Measurements from ENCODE around the gene B4GALT1. TPM values are rescaled to one million over a fixed set of nuclear protein-coding genes. Genes with fewer than 3 reads are reported as not detected.

The B4GALT1 gene
- total RNA-seq, 4 donors from 2014 or later, result 88.3 to 119 (median 103) TPM

DNA sequence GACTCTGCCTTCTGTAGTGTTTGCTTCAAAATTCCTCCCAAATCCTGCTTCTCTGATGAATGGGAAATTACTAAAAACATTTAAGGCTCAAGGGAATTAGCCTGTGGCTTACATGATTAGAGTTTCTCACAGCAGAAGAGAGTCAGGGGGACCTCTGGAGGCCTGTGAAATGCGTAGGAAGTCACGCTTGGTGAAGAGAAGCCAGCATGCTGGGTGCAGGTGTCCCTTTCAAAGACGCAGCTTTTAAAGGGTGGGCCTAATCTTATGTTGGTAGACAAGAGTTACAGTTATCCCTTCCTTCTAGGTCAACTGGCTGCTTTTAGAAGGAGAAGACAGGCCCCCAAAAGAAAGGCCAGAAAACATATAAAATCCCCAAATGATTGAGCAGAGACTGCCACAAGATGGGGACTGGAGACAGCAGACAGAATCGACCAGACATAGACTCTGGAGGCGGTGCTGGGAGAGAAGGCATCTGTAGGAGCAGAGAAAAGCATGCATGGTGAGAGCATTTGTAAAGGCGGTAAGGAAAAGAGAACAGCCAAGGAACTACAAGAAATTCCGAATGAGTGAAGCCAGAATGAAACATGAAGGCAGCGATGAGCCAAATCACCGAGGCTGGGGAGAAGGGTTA lies 42.3 kb downstream of the B4GALT1 start:
- H3K9me3 ChIP-seq, result no peaks in the 10 kb centered on the region
- peaks cover 8 to 14% of the 10 kb centered on the region in 2 donors for H3K36me3 ChIP-seq
- H3K4me3 ChIP-seq (replicated peaks in 1 of 3), result no peak overlapping the region
- H3K4me1 ChIP-seq, result peaks cover 3 to 25% of the 10 kb centered on the region in 2 donors
- 74 to 81% methylated on average over 9 of the region's 9 CpGs for WGBS, 2 donors
- DNase-seq, result no peak
- intact Hi-C loops (cut with DNase I), result no loop called here
- H3K27me3 ChIP-seq, result no peaks in the 10 kb centered on the region
- TF ChIP-seq, protein P1, sequence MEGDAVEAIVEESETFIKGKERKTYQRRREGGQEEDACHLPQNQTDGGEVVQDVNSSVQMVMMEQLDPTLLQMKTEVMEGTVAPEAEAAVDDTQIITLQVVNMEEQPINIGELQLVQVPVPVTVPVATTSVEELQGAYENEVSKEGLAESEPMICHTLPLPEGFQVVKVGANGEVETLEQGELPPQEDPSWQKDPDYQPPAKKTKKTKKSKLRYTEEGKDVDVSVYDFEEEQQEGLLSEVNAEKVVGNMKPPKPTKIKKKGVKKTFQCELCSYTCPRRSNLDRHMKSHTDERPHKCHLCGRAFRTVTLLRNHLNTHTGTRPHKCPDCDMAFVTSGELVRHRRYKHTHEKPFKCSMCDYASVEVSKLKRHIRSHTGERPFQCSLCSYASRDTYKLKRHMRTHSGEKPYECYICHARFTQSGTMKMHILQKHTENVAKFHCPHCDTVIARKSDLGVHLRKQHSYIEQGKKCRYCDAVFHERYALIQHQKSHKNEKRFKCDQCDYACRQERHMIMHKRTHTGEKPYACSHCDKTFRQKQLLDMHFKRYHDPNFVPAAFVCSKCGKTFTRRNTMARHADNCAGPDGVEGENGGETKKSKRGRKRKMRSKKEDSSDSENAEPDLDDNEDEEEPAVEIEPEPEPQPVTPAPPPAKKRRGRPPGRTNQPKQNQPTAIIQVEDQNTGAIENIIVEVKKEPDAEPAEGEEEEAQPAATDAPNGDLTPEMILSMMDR (IDR thresholded peaks at IDR 0.05), result no peak
- TF ChIP-seq POLR2A (IDR thresholded peaks at IDR 0.05), result no peak
- peak overlapping the region in 1 of 3 donors; percentile 13 for H3K27ac ChIP-seq

DNA sequence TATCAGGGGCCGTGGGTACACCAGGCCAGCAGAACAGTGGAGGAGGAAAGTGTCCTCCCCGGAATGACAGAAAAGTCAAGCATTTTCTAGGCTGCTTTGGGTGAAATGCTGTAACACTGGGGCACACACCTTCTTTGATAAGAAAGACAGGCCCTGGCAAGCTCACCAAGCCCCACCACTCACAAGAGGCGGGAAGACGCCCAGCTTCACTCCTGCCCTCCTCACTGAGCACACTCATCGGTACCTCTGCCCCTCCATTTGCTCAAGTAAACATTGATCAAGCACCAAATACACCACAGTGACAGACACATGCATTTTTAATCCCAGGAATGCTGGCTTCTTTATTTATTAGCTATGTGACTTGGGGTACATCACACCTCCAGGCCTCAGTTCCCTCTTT lies 43.1 kb downstream of the B4GALT1 start:
- no peak for DNase-seq
- Histone ChIP-seq H3K36me3 (peaks cover 12 to 21% of the 10 kb centered on the region in 2 donors), H3K9me3 (no peaks in the 10 kb centered on the region), H3K4me3 (replicated peaks in 1 of 3) (no peak overlapping the region), H3K27ac (no peak overlapping the region), H3K27me3 (no peaks in the 10 kb centered on the region), H3K4me1 (peaks cover 3 to 16% of the 10 kb centered on the region in 2 donors)
- 92 to 93% methylated on average over 5 of the region's 5 CpGs for WGBS, 2 donors
- no peak for TF ChIP-seq POLR2A (IDR thresholded peaks at IDR 0.05)
- TF ChIP-seq, protein P1 (IDR thresholded peaks at IDR 0.05), result no peak
- intact Hi-C loops (cut with DNase I), result no loop called here

DNA sequence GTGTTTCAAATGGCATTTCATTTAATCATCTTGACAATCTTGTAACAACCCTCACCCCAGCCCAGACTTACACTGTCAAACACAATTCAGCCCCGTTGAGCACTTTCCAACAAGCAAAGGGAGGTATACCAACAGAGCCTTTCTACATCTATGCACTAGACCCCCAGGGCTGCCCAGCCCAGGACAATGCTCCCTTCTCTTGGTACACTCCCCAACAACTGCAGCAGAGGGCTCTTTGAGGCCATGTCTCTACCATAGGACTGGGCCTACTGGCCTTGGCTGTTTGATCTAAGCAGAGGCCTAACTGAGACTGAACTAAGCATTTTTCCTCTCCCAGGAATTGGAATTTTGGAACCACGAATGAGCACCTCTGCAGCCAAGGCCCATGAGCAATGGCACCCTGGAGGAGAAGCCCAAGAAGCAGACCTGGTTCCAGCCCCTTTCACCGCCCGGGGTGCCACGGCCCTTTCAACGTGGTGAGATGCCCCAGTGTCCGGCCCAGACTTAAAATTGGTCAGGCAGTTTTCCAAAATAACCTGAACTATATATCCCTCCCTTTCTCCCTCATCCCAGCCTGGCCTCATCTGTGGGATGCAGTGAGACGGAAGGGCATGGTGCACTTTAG lies 43.6 kb downstream of the B4GALT1 start:
- no peaks in the 10 kb centered on the region for H3K27me3 ChIP-seq
- no peak overlapping the region for H3K27ac ChIP-seq
- H3K9me3 ChIP-seq, result no peaks in the 10 kb centered on the region
- WGBS, 2 donors, result 96 to 98% methylated on average over 8 of the region's 8 CpGs
- no peak for TF ChIP-seq POLR2A (IDR thresholded peaks at IDR 0.05)
- intact Hi-C loops (cut with DNase I), result no loop called here
- no peak for DNase-seq
- peaks cover 3 to 15% of the 10 kb centered on the region in 2 donors for H3K4me1 ChIP-seq
- peaks cover 15 to 23% of the 10 kb centered on the region in 2 donors for H3K36me3 ChIP-seq
- H3K4me3 ChIP-seq (replicated peaks in 1 of 3), result no peak overlapping the region

DNA sequence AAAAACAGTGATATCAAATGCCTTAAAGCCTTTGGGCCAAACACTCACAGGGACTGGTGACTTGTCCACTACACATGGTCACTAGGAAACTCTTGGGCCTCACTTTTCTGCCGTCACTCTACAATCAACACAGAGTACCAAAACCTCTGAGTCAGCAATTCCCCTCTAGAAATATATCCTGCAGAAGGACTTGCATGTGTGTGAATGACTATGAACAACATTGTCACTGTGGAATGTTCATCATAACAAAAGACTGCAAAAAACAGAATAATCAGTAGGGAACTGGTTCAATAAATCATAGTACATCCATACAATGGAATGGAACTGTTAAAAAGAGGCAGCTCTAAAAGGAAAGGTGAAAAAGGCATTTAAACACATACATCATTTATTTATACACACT lies 46.5 kb downstream of the B4GALT1 start:
- no peaks in the 10 kb centered on the region for H3K9me3 ChIP-seq
- no peaks in the 10 kb centered on the region for H3K27me3 ChIP-seq
- TF ChIP-seq, protein P1 (IDR thresholded peaks at IDR 0.05), result no peak
- TF ChIP-seq POLR2A (IDR thresholded peaks at IDR 0.05), result no peak
- intact Hi-C loops (cut with DNase I), result no loop called here
- H3K27ac ChIP-seq, result no peak overlapping the region
- WGBS, 2 donors, result 89 to 90% methylated on average over 1 of the region's 1 CpG
- no peak overlapping the region for H3K4me3 ChIP-seq (replicated peaks in 1 of 3)
- peaks cover 0 to 20% of the 10 kb centered on the region in 2 donors for H3K4me1 ChIP-seq
- peaks cover 18 to 20% of the 10 kb centered on the region in 2 donors for H3K36me3 ChIP-seq
- no peak for DNase-seq

DNA sequence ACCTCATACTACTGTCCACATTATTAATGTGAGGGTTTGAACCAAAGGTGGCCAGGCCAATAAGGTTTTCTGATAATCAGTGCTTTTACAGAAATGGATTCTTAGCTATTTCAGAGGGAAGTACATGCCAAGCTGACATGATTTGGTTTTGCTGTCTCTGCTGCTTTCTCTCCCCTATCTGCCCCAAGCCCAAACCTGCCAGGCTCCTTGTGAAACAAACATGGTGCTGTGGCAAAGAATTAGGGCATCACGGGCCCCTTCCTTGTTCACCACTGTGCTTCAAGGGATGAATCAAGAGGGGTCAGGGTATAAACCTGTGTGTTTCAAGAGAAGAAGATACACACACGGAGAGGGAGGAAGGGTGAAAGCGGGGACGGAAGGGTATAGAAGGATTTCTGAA lies 49.3 kb downstream of the B4GALT1 start:
- H3K27me3 ChIP-seq, result no peaks in the 10 kb centered on the region
- no peak for DNase-seq
- H3K4me3 ChIP-seq (replicated peaks in 1 of 3), result no peak overlapping the region
- intact Hi-C loops (cut with DNase I), result no loop called here
- peaks cover 0 to 18% of the 10 kb centered on the region in 2 donors for H3K4me1 ChIP-seq
- H3K36me3 ChIP-seq, result peaks cover 35 to 37% of the 10 kb centered on the region in 2 donors
- 95 to 98% methylated on average over 4 of the region's 4 CpGs for WGBS, 2 donors
- TF ChIP-seq POLR2A (IDR thresholded peaks at IDR 0.05), result no peak
- TF ChIP-seq, protein P1 (IDR thresholded peaks at IDR 0.05), result no peak
- H3K9me3 ChIP-seq, result no peaks in the 10 kb centered on the region
- H3K27ac ChIP-seq, result no peak overlapping the region

All from thyroid gland (tissue), 4 donors.